CD4-positive, alpha-beta T cell treated with Interleukin-2 at 100 ng/mL for 4 hours (primary cell): ENCODE measurements around the gene CLTA.
A peak's percentile ranks its signal among the peaks of the same experiment; 100 is the strongest.
"Not testable (repeated sequence)": the region's sequence is repeated elsewhere in the genome, so short reads cannot be mapped to it uniquely, and the experiment has no call there.

Experiments
- DNase-seq: peaks from one replicate; pipeline ENCODE4 v3.0.0-alpha.2; 2020; ENCODE audit warnings: low spot score

CLTA gene

GRCh38 chr9:36239675-36240074, 49.0 kb downstream of the CLTA start:
- not testable (repeated sequence) for DNase-seq

DNA sequence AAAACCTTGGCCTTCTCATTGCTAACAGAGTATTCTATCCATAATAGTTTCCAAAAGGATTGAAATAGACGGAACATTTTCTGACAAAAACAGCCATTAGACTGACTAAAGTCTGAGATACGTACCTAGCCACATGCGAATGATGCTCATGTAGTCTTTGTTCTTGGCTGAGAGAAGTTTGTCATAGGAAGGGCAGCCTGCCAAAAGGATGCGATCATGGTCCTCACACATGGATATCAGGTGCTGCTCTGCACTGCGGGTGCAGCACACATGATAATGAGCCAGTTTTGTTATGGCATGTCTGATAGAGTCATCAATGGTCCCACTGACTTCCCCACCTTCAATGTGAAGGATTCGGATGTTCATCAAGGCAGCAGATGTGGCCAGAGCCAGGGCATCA, 55.2 kb downstream of the CLTA start:
- DNase-seq = no peak

GRCh38 chr9:36247356-36247755, 56.6 kb downstream of the CLTA start:
- DNase-seq = no peak

DNA sequence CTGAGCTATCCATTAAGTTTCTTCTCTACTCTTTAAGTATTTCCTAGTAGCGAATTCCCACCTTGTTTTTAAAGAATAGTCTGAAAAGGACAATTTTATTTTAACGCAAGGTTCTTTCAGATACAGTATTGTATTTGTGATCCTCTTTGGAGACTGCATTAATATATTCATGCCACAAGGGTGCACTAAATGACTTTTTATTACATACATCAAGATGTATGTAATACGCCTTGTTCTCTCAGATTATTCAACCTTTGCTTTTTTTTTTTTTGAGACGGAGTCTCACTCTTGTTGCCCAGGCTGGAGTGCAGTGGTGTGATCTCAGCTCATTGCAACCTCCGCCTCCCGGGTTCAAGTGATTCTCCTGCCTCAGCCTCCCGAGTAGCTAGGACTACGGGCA, 57.3 kb downstream of the CLTA start:
- DNase-seq = peak; percentile 55

- DNase-seq = no peak
These were observed 58.5 kb downstream of the CLTA start for GRCh38 chr9:36249189-36249588.

DNA sequence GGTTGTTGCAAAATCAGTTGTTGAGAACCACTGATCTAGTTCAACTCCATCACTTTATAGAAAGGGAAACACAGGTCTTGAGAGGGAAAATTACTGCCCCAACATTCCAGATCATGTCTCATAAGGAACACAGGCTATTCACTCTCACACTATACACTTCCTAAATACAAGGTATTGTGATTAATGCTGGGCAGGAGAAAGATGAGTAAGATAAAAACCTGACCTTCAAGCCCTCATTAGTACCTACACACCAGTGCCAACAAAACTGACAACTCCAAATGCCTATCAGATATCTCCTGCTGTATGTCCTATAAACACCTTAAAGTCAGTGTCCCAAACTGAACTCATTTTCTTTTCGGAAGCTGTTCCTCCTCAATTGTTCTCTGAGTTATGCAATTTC, 59.4 kb downstream of the CLTA start:
- no peak for DNase-seq

- DNase-seq = no peak
These were observed 60.7 kb downstream of the CLTA start for GRCh38 chr9:36251428-36251827.

- peak; percentile 96 for DNase-seq
These were observed 67.7 kb downstream of the CLTA start, which contains the start of gene GNE for GRCh38 chr9:36258208-36258995. TSS of gene GNE (minus strand) at chr9:36258448. CDS start at chr9:36249355, 9,093 bp downstream.

GRCh38 chr9:36258996-36259533, 68.3 kb downstream of the CLTA start:
- no peak for DNase-seq
